ENCODE data around the gene STK25. TPM values are rescaled to one million over a fixed set of nuclear protein-coding genes. Genes with fewer than 3 reads are reported as not detected.
A peak's percentile ranks its signal among the peaks of the same experiment; 100 is the strongest.
"Not testable (repeated sequence)": the region's sequence is repeated elsewhere in the genome, so short reads cannot be mapped to it uniquely, and the experiment has no call there.

Gene STK25
- total RNA-seq, 1 experiment from 2014 or later = 201 TPM

DNA sequence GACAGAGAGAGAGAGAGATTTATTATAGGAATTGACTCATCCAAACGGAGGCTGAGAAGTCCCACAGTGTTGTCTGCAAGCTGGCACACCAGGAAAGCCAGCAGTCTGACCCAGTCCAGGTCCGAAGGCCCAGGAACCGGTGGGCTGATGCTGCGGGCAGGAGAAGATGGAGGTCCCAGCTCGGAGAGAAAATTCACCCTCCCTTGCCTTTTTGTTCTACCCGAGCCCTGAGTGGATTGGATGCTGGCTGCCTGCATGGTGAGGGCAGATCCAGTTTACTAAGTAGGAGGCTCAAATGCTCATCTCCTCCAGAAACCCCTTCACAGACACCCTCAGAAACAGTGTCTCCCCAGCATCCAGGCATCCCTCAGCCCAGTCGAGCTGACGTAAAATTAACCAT lies 22.2 kb upstream of the STK25 start:
- DNase-seq = no peak
- no peak overlapping the region for H3K4me3 ChIP-seq
- H3K27me3 ChIP-seq (ENCODE audit: insufficient read depth, low read depth) = peaks cover 46% of the 10 kb centered on the region
- no peak overlapping the region for H3K4me2 ChIP-seq
- no peaks in the 10 kb centered on the region for H4K20me1 ChIP-seq (ENCODE audit: insufficient read depth)
- no peak overlapping the region for H3K27ac ChIP-seq
- POLR2A ChIA-PET (ENCODE audit: unreplicated experiment) = no interaction called here
- H3F3A ChIP-seq (ENCODE audit: insufficient read depth, low read depth) = no peaks in the 10 kb centered on the region
- H3K36me3 ChIP-seq (ENCODE audit: low read depth) = no peaks in the 10 kb centered on the region
- no peaks in the 10 kb centered on the region for H3K4me1 ChIP-seq (replicated peaks; ENCODE audit: insufficient read depth)
- BruUV-seq (replicated peaks) = no TSS peak
- H2AFZ ChIP-seq = no peak overlapping the region
- CTCF ChIA-PET = no interaction called here
- no peaks in the 10 kb centered on the region for H3K9me3 ChIP-seq (ENCODE audit: insufficient read depth, low read depth)
- H3K79me2 ChIP-seq (ENCODE audit: low read depth) = no peaks in the 10 kb centered on the region
- H3K9me2 ChIP-seq (ENCODE audit: insufficient read depth) = no peaks in the 10 kb centered on the region
- TF ChIP-seq EZH2 (IDR thresholded peaks at IDR 0.05; ENCODE audit: low read depth) = no peak
- TF ChIP-seq, protein P1, sequence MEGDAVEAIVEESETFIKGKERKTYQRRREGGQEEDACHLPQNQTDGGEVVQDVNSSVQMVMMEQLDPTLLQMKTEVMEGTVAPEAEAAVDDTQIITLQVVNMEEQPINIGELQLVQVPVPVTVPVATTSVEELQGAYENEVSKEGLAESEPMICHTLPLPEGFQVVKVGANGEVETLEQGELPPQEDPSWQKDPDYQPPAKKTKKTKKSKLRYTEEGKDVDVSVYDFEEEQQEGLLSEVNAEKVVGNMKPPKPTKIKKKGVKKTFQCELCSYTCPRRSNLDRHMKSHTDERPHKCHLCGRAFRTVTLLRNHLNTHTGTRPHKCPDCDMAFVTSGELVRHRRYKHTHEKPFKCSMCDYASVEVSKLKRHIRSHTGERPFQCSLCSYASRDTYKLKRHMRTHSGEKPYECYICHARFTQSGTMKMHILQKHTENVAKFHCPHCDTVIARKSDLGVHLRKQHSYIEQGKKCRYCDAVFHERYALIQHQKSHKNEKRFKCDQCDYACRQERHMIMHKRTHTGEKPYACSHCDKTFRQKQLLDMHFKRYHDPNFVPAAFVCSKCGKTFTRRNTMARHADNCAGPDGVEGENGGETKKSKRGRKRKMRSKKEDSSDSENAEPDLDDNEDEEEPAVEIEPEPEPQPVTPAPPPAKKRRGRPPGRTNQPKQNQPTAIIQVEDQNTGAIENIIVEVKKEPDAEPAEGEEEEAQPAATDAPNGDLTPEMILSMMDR (conservative IDR thresholded peaks at IDR 0.05) = no peak
- intact Hi-C loops (cut with micrococcal nuclease; ENCODE audit: unreplicated experiment) = no loop called here

DNA sequence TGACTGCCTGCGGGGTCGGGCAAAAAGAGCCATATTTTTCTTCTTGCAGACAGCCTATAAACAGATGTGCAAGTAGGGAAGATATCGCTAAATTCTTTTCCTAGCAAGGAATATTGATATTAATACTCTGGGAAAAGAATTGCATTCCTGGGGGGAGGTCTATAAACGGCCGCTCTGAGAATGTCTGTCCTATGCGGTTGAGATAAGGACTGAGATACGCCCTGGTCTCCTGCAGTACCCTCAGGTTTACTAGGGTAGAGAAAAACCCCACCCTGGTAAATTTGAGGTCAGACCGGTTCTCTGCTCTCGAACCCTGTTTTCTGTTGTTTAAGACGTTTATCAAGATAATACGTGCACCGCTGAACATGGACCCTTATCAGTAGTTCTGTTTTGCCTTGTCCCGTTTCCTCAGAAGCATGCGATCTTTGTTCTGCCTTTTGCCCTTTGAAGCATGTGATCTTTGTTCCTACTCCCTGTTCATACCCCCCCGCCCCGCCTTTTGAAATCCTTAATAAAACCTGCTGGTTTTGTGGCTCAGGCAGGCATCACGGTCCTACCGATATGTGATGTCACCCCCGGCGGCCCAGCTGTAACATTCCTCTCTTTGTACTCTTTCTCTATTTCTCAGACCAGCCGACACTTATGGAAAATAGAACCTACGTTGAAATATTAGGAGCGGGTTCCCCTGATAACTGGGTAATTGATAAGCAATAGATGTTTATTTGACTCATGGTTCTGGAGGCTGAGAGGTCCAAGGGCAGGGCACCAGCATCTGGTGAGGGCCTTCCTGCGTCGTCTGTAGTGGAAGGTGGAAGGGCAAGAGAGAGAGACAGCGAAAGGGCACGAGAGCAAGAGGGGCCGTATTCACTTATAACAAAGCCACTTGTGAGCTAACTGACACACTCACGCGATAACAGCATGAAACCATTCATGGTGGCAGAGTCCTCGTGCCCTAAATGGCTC lies 17.7 kb upstream of the STK25 start:
- H3K9me3 ChIP-seq (ENCODE audit: insufficient read depth, low read depth); BruUV-seq (replicated peaks); H3K4me1 ChIP-seq (replicated peaks; ENCODE audit: insufficient read depth); H3K4me2 ChIP-seq; H3K27ac ChIP-seq; CTCF ChIA-PET; H2AFZ ChIP-seq; H3K4me3 ChIP-seq; H3K79me2 ChIP-seq (ENCODE audit: low read depth); H4K20me1 ChIP-seq (ENCODE audit: insufficient read depth); POLR2A ChIA-PET (ENCODE audit: unreplicated experiment); H3F3A ChIP-seq (ENCODE audit: insufficient read depth, low read depth); H3K36me3 ChIP-seq (ENCODE audit: low read depth); DNase-seq; H3K9me2 ChIP-seq (ENCODE audit: insufficient read depth); intact Hi-C loops (cut with micrococcal nuclease; ENCODE audit: unreplicated experiment): not testable (repeated sequence)
- peaks cover 48% of the 10 kb centered on the region for H3K27me3 ChIP-seq (ENCODE audit: insufficient read depth, low read depth)

DNA sequence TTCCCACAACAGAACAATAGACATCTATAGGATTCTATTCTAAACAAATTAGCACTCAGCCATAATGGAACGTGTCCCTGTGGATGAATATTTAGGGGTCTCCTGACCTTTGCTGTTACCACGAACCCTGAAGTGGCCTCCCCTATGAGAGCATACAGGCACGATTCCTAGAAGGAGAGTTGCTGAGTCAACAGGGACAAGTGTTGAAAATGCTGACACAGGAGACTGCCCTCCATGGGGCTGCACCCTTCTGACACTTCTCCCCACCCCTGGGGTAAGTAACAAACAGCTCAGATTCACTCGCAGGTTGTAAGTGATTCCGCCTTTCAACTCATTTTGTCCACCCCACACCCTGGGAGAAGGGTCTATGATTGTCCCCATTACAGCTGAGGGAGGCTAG lies 14.1 kb upstream of the STK25 start:
- Histone ChIP-seq H3K27ac (no peak overlapping the region), H3K4me2 (no peak overlapping the region), H3K4me1 (replicated peaks; ENCODE audit: insufficient read depth) (no peaks in the 10 kb centered on the region), H3K9me2 (ENCODE audit: insufficient read depth) (no peaks in the 10 kb centered on the region), H3K4me3 (no peak overlapping the region), H3F3A (ENCODE audit: insufficient read depth, low read depth) (peaks cover 6% of the 10 kb centered on the region), H3K27me3 (ENCODE audit: insufficient read depth, low read depth) (peaks cover 23% of the 10 kb centered on the region; the same call in 1 of the 2 replicates), H4K20me1 (ENCODE audit: insufficient read depth) (no peaks in the 10 kb centered on the region; the same call in 1 of the 2 replicates), H3K36me3 (ENCODE audit: low read depth) (no peaks in the 10 kb centered on the region), H3K79me2 (ENCODE audit: low read depth) (no peaks in the 10 kb centered on the region), H2AFZ (0 out of 2 replicates have a peak overlapping the region, but pooled peaks have one; percentile 30), H3K9me3 (ENCODE audit: insufficient read depth, low read depth) (peaks cover 3% of the 10 kb centered on the region)
- ChIA-PET POLR2A (ENCODE audit: unreplicated experiment) (no interaction called here), CTCF (no interaction called here)
- BruUV-seq (replicated peaks) = no TSS peak
- intact Hi-C loops (cut with micrococcal nuclease; ENCODE audit: unreplicated experiment) = no loop called here
- no peak for DNase-seq
- TF ChIP-seq EZH2 (IDR thresholded peaks at IDR 0.05; ENCODE audit: low read depth) = no peak
- TF ChIP-seq, protein P1 (conservative IDR thresholded peaks at IDR 0.05) = no peak
